ENCODE measurements around the gene PHACTR3.

DNA sequence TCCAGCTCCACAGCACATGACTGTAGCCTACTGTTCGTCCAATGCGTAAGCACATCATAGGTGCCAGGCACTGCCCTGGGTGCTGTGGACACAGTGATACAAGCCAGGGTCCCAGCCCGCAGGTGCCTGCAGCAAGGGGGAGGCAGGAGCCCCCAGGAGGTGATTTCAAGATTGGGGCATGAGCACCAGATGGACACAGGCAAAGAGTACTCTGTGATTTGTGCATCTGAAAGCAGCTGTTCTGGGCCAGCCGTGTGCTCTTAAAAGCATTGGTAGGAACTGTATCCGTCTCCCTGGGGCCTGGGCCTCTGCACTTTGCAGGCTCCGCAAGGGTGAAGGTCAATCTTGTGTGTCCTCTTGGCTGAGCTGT, 179.3 kb downstream of the PHACTR3 start:
- TF ChIP-seq, protein P1, sequence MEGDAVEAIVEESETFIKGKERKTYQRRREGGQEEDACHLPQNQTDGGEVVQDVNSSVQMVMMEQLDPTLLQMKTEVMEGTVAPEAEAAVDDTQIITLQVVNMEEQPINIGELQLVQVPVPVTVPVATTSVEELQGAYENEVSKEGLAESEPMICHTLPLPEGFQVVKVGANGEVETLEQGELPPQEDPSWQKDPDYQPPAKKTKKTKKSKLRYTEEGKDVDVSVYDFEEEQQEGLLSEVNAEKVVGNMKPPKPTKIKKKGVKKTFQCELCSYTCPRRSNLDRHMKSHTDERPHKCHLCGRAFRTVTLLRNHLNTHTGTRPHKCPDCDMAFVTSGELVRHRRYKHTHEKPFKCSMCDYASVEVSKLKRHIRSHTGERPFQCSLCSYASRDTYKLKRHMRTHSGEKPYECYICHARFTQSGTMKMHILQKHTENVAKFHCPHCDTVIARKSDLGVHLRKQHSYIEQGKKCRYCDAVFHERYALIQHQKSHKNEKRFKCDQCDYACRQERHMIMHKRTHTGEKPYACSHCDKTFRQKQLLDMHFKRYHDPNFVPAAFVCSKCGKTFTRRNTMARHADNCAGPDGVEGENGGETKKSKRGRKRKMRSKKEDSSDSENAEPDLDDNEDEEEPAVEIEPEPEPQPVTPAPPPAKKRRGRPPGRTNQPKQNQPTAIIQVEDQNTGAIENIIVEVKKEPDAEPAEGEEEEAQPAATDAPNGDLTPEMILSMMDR (IDR thresholded peaks at IDR 0.05; ENCODE audit: low read depth, low read length, poor library complexity, severe bottlenecking), result no peak
- no peak for TF ChIP-seq EZH2phosphoT487 (IDR thresholded peaks at IDR 0.05; ENCODE audit: borderline replicate concordance, low read length)
